ENCODE measurements around the gene HEBP1.

The HEBP1 gene

DNA sequence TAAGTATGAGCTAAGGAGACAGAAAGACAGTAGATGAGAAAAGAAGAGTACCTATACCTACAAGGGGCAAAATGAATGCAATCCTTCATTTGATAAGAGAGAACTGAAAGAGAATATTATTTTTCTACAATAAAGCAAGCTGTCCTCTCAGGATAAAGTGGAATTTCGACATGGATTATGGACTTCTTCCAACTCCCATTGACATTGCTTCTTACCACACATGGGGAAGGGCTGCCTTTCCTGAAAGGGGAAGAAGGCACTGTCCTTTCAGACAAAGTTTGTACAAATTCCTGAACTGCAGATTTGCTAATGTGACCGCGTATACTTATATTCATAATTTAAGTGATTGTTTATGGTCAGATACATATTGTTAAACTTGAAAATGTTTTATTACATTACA lies 4.3 kb upstream of the HEBP1 start:
- TF ChIP-seq, protein P1, sequence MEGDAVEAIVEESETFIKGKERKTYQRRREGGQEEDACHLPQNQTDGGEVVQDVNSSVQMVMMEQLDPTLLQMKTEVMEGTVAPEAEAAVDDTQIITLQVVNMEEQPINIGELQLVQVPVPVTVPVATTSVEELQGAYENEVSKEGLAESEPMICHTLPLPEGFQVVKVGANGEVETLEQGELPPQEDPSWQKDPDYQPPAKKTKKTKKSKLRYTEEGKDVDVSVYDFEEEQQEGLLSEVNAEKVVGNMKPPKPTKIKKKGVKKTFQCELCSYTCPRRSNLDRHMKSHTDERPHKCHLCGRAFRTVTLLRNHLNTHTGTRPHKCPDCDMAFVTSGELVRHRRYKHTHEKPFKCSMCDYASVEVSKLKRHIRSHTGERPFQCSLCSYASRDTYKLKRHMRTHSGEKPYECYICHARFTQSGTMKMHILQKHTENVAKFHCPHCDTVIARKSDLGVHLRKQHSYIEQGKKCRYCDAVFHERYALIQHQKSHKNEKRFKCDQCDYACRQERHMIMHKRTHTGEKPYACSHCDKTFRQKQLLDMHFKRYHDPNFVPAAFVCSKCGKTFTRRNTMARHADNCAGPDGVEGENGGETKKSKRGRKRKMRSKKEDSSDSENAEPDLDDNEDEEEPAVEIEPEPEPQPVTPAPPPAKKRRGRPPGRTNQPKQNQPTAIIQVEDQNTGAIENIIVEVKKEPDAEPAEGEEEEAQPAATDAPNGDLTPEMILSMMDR (IDR thresholded peaks at IDR 0.05; ENCODE audit: insufficient read depth, low read length, poor library complexity, severe bottlenecking) = no peak
- DNase-seq (ENCODE audit: extremely low read depth, insufficient read length) = no peak
- Histone ChIP-seq H3K4me3 (replicated peaks; ENCODE audit: low read depth, low read length) (no peak overlapping the region), H3K27me3 (replicated peaks; ENCODE audit: control insufficient read depth, insufficient read depth, low read length) (peaks cover 3% of the 10 kb centered on the region), H3K36me3 (ENCODE audit: control insufficient read depth, insufficient read depth, low read length) (no peaks in the 10 kb centered on the region)

- H3K27me3 ChIP-seq (replicated peaks; ENCODE audit: control insufficient read depth, insufficient read depth, low read length) = peaks cover 3% of the 10 kb centered on the region
- TF ChIP-seq, protein P1 (IDR thresholded peaks at IDR 0.05; ENCODE audit: insufficient read depth, low read length, poor library complexity, severe bottlenecking) = no peak
- no peaks in the 10 kb centered on the region for H3K36me3 ChIP-seq (ENCODE audit: control insufficient read depth, insufficient read depth, low read length)
- no peak overlapping the region for H3K4me3 ChIP-seq (replicated peaks; ENCODE audit: low read depth, low read length)
- no peak for DNase-seq (ENCODE audit: extremely low read depth, insufficient read length)
These were observed 2.4 kb upstream of the HEBP1 start for GRCh38 chr12:13002301-13003097.

- Histone ChIP-seq H3K4me3 (replicated peaks; ENCODE audit: low read depth, low read length) (no peak overlapping the region), H3K36me3 (ENCODE audit: control insufficient read depth, insufficient read depth, low read length) (no peaks in the 10 kb centered on the region), H3K27me3 (replicated peaks; ENCODE audit: control insufficient read depth, insufficient read depth, low read length) (peaks cover 3% of the 10 kb centered on the region)
- no peak for DNase-seq (ENCODE audit: extremely low read depth, insufficient read length)
- TF ChIP-seq, protein P1 (IDR thresholded peaks at IDR 0.05; ENCODE audit: insufficient read depth, low read length, poor library complexity, severe bottlenecking) = no peak
These were observed 1.6 kb upstream of the HEBP1 start for GRCh38 chr12:13001775-13002040.

DNA sequence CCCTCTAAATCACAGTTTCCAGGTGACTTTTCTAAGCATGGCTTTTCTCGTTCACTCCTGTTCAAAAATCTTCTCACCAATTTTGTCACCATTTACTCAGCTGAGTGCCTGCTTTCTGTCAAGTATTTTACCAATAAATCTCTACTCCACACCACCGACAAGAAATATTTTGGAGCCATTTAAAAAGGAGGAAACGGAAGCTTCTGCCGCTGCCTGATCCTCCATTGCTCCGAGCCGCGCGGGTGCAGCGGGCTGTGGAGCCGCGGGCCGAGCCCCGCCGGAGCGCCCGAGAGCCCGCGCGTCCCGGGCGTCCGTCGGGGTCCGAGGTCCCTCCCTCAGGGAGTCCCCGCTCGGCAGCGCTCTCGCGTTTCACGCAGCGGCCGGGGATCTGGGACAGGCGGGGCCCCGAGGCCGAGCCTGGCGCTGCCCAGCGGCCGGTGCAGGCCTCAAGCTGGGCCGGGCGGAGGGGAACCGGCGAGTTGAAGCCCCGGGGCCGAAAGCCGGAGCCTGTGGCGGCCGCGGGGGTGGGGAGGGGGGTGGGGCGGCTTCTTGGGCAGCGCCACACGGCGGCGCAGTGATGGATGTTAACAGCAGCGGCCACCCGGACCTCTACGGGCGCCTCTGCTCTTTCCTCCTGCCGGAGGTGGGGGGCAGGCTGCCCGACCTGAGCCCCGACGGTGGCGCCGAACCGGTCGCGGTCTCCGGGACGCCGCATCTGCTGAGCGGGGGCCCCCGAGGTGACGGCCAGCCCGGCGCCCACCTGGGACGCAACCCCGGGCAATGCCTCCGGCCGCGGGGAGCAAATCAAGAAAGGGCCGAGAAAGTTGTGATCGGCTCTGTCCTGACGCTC lies 1.1 kb upstream of the HEBP1 start:
- no peaks in the 10 kb centered on the region for H3K36me3 ChIP-seq (ENCODE audit: control insufficient read depth, insufficient read depth, low read length)
- peak; percentile 18 for DNase-seq (ENCODE audit: extremely low read depth, insufficient read length)
- H3K27me3 ChIP-seq (replicated peaks; ENCODE audit: control insufficient read depth, insufficient read depth, low read length) = peaks cover 3% of the 10 kb centered on the region
- H3K4me3 ChIP-seq (replicated peaks; ENCODE audit: low read depth, low read length) = peak overlapping the region; percentile 55
- TF ChIP-seq, protein P1 (IDR thresholded peaks at IDR 0.05; ENCODE audit: insufficient read depth, low read length, poor library complexity, severe bottlenecking) = peak; percentile 20

DNA sequence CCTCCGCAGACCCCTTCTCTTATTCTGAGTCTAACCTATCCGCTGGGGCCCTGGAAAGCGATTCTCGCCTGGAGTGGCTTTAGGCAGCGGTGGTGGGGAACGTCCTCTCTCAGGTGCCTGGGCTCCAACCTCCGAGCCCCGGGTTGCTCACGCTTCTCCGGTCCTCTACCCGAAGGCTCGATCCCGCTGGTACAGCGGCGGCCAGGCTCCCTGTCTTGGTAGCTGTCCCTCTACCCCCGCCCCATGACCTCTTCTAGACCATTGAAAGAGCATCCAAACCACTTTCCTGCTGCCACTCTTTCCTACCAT lies 505 bp upstream of the HEBP1 start:
- H3K4me3 ChIP-seq (replicated peaks; ENCODE audit: low read depth, low read length) = peak overlapping the region; percentile 55
- no peak for DNase-seq (ENCODE audit: extremely low read depth, insufficient read length)
- TF ChIP-seq, protein P1 (IDR thresholded peaks at IDR 0.05; ENCODE audit: insufficient read depth, low read length, poor library complexity, severe bottlenecking) = no peak
- H3K27me3 ChIP-seq (replicated peaks; ENCODE audit: control insufficient read depth, insufficient read depth, low read length) = peaks cover 3% of the 10 kb centered on the region
- H3K36me3 ChIP-seq (ENCODE audit: control insufficient read depth, insufficient read depth, low read length) = no peaks in the 10 kb centered on the region

All from GM06990 (cell line).